SK-N-SH treated with all-trans-retinoic acid at 6 μM for 48 hours (cell line): ENCODE results near the gene COBL.

Source experiments
- ATAC-seq: fragments of 200-7000 bp; cut with Tn5 transposase; 3 replicates; pipeline ENCODE4 v1.9.1; 2020; ENCODE audit warnings: mild to moderate bottlenecking, moderate library complexity
- ARNTL ChIP-seq: fragments of 450-650 bp; formaldehyde crosslinking; IDR thresholded peaks from 2 replicates; pipeline ENCODE4 v1.5.0; 2020; ENCODE audit warnings: low read depth, mild to moderate bottlenecking, moderate library complexity, borderline replicate concordance
- CSDC2 ChIP-seq: fragments of 250-450 bp; sonication (Bioruptor Pico); IDR thresholded peaks from 2 replicates; pipeline ENCODE4 v1.5.0; 2020; ENCODE audit warnings: mild to moderate bottlenecking, moderate library complexity
- ESRRG ChIP-seq: fragments of 250-450 bp; sonication (Bioruptor Pico); IDR thresholded peaks from 2 replicates; pipeline ENCODE4 v1.6.1; 2021; ENCODE audit warnings: mild to moderate bottlenecking
- GLIS3 ChIP-seq: fragments of 250-450 bp; sonication (Bioruptor Pico); IDR thresholded peaks from 2 replicates; pipeline ENCODE4 v1.5.0; 2020; ENCODE audit warnings: mild to moderate bottlenecking, moderate library complexity
- ISL1 ChIP-seq: fragments of 250-450 bp; sonication (Bioruptor Pico); IDR thresholded peaks from 2 replicates; pipeline ENCODE4 v2.1.2; 2022; ENCODE audit warnings: mild to moderate bottlenecking, moderate library complexity
- PATZ1 ChIP-seq: fragments of 250-450 bp; sonication (Bioruptor Pico); IDR thresholded peaks from 2 replicates; pipeline ENCODE4 v1.8.0; 2020; ENCODE audit warnings: mild to moderate bottlenecking, moderate library complexity, borderline replicate concordance
- PPARA ChIP-seq: fragments of 250-450 bp; sonication (Bioruptor Pico); IDR thresholded peaks from 2 replicates; pipeline ENCODE4 v1.5.0; 2020; ENCODE audit warnings: mild to moderate bottlenecking, borderline replicate concordance
- RARB ChIP-seq: fragments of 250-450 bp; sonication (Bioruptor Pico); IDR thresholded peaks from 2 replicates; pipeline ENCODE4 v1.8.0; 2021; ENCODE audit warnings: mild to moderate bottlenecking, moderate library complexity
- SNAI2 ChIP-seq: fragments of 250-450 bp; sonication (Bioruptor Pico); IDR thresholded peaks from 2 replicates; pipeline ENCODE4 v1.5.0; 2020; ENCODE audit warnings: mild to moderate bottlenecking, moderate library complexity
- TCF4 ChIP-seq: fragments of 250-450 bp; sonication (Bioruptor Pico); IDR thresholded peaks from 2 replicates; pipeline ENCODE4 v1.8.0; 2021; ENCODE audit warnings: mild to moderate bottlenecking, moderate library complexity, borderline replicate concordance
- TOX ChIP-seq: fragments of 250-450 bp; sonication (Bioruptor Pico); IDR thresholded peaks from 2 replicates; pipeline ENCODE4 v1.8.0; 2021; ENCODE audit warnings: mild to moderate bottlenecking, moderate library complexity, borderline replicate concordance
- ZC3H10 ChIP-seq: fragments of 250-450 bp; sonication (Bioruptor Pico); IDR thresholded peaks from 2 replicates; pipeline ENCODE4 v1.5.1; 2021; ENCODE audit warnings: mild to moderate bottlenecking, moderate library complexity
- ZFP3 ChIP-seq: fragments of 250-450 bp; sonication (Bioruptor Pico); IDR thresholded peaks from 2 replicates; pipeline ENCODE4 v1.5.0; 2020; ENCODE audit warnings: mild to moderate bottlenecking, moderate library complexity
- ZFP30 ChIP-seq: fragments of 450-650 bp; formaldehyde crosslinking; IDR thresholded peaks from 2 replicates; pipeline ENCODE4 v1.5.0; 2022; ENCODE audit warnings: mild to moderate bottlenecking, moderate library complexity
- ZNF565 ChIP-seq: fragments of 450-650 bp; formaldehyde crosslinking; conservative IDR thresholded peaks from 2 replicates; pipeline ENCODE4 v1.5.0; 2020; ENCODE audit warnings: low read depth, mild to moderate bottlenecking, moderate library complexity
- ZNF70 ChIP-seq: fragments of 450-650 bp; formaldehyde crosslinking; IDR thresholded peaks from 2 replicates; pipeline ENCODE4 v1.5.0; 2020; ENCODE audit warnings: mild to moderate bottlenecking, moderate library complexity
- ZNF8 ChIP-seq: fragments of 450-650 bp; formaldehyde crosslinking; IDR thresholded peaks from 2 replicates; pipeline ENCODE4 v1.5.0; 2020; ENCODE audit warnings: mild to moderate bottlenecking, moderate library complexity
- TF ChIP-seq, protein P1 (sequence below): fragments of 250-450 bp; sonication (Bioruptor Pico); IDR thresholded peaks from 2 replicates; pipeline ENCODE4 v1.5.1; 2020; ENCODE audit warnings: low read depth, mild to moderate bottlenecking, moderate library complexity
- TF ChIP-seq, protein P2 (sequence below): fragments of 250-450 bp; sonication (Bioruptor Pico); IDR thresholded peaks from 2 replicates; pipeline ENCODE4 v1.5.1; 2021; ENCODE audit warnings: mild to moderate bottlenecking, moderate library complexity
- TF ChIP-seq, protein P3 (sequence below): fragments of 250-450 bp; sonication (Bioruptor Pico); IDR thresholded peaks from 2 replicates; pipeline ENCODE4 v1.8.0; 2021; ENCODE audit warnings: low read depth, mild to moderate bottlenecking, moderate library complexity, borderline replicate concordance

Gene COBL

GRCh38 chr7:51308696-51309095 lies 7.9 kb downstream of the COBL start (continued):
- no peak for TF ChIP-seq SNAI2 (CRISPR knock-in tag)
- TF ChIP-seq, all 23 proteins: peak for 0

GRCh38 chr7:51308265-51308664 lies 8.3 kb downstream of the COBL start:
- ATAC-seq, result no peak
- TF ChIP-seq ZNF8 (no peak), ZFP30 (CRISPR knock-in tag) (no peak), ZC3H10 (no peak), GLIS3 (CRISPR knock-in tag) (no peak), CSDC2 (no peak)
- TF ChIP-seq, protein P1, sequence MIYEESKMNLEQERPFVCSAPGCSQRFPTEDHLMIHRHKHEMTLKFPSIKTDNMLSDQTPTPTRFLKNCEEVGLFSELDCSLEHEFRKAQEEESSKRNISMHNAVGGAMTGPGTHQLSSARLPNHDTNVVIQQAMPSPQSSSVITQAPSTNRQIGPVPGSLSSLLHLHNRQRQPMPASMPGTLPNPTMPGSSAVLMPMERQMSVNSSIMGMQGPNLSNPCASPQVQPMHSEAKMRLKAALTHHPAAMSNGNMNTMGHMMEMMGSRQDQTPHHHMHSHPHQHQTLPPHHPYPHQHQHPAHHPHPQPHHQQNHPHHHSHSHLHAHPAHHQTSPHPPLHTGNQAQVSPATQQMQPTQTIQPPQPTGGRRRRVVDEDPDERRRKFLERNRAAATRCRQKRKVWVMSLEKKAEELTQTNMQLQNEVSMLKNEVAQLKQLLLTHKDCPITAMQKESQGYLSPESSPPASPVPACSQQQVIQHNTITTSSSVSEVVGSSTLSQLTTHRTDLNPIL, result no peak
- TF ChIP-seq, protein P2, sequence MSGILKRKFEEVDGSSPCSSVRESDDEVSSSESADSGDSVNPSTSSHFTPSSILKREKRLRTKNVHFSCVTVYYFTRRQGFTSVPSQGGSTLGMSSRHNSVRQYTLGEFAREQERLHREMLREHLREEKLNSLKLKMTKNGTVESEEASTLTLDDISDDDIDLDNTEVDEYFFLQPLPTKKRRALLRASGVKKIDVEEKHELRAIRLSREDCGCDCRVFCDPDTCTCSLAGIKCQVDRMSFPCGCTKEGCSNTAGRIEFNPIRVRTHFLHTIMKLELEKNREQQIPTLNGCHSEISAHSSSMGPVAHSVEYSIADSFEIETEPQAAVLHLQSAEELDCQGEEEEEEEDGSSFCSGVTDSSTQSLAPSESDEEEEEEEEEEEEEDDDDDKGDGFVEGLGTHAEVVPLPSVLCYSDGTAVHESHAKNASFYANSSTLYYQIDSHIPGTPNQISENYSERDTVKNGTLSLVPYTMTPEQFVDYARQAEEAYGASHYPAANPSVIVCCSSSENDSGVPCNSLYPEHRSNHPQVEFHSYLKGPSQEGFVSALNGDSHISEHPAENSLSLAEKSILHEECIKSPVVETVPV (CRISPR knock-in tag), result no peak

DNA sequence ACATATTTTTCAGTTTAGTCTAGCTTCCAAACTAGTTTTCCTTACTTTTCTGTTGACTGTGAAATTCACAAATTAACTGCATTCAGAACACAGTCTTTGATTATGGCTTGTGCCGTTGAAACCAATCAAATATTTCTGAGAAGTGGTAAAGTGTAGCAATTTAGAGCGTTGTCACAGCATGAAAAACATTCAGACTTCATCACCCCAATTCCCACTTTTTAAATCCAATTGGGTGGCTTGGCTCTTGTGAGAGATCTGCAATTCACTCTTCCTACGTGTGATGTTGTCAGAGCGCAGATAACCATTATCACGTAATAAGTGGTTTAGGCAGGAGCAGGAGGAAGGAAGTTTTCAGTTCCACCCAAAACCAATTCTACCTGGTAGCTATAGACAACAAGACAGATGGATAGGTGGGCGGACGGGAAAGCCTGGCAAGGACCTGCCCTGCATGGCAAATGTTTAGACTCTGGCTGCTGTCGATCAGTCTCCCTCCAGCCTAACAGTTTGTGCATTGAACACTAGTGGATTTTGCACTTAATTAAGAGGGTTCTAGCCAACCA lies 8.9 kb downstream of the COBL start:
- ATAC-seq, result no peak
- TF ChIP-seq ISL1 (CRISPR knock-in tag), result no peak
- no peak for TF ChIP-seq ZNF8
- TF ChIP-seq PPARA (CRISPR knock-in tag), result no peak
- TF ChIP-seq ZC3H10, result no peak
- no peak for TF ChIP-seq CSDC2
- TF ChIP-seq SNAI2 (CRISPR knock-in tag), result no peak
- no peak for TF ChIP-seq TCF4 (CRISPR knock-in tag)

DNA sequence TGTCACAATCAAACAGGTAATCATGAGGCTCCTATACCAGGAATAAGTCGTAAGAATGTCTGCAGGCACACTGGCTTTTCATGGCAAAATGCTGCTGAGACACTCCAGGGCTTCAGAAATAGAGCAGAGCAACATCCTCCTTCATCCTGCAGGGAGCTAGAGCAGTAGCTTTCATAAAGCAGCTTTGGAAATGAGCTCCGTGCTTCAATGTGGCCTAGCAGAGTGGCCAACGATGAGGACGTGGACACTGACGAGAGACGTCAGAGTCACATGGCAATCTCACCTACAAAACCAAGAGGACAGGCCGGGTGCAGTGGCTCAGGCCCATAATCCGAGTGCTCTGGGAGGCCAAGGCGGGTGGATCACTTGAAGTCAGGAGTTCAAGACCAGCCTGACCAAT lies 9.8 kb downstream of the COBL start:
- TF ChIP-seq ZC3H10, result no peak
- no peak for TF ChIP-seq RARB (CRISPR knock-in tag)
- no peak for TF ChIP-seq ESRRG
- TF ChIP-seq ZNF565 (CRISPR knock-in tag), result no peak
- no peak for TF ChIP-seq PATZ1
- TF ChIP-seq ZFP30 (CRISPR knock-in tag), result no peak
- TF ChIP-seq CSDC2, result no peak
- no peak for TF ChIP-seq TCF4 (CRISPR knock-in tag)
- no peak for TF ChIP-seq SNAI2 (CRISPR knock-in tag)
- ATAC-seq, result no peak

DNA sequence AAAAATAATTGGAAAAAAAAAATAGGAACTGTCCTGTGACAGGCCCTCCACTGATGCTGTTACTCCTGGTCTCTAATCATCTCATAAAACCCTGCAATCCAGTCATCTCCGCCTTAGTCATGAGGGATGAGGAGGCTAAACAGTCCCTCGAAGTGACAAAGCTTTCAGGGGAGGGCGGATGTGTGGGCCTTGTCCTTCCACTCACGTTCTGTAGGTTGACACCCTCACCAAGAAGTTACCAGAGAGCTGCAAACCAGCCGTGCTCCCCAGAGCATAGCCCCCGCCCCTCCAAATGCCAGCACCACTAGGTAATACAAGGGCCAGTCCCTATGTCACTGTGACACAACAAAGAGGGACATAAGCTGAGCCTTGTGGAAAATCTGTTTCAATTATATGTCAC lies 11.9 kb downstream of the COBL start:
- TF ChIP-seq SNAI2 (CRISPR knock-in tag) (no peak), ZNF70 (no peak)
- no peak for ATAC-seq

- TF ChIP-seq TCF4 (CRISPR knock-in tag) (no peak), ZNF8 (no peak), CSDC2 (no peak), ZFP3 (CRISPR knock-in tag) (no peak), ZFP30 (CRISPR knock-in tag) (no peak), ZNF70 (no peak), GLIS3 (CRISPR knock-in tag) (no peak), PPARA (CRISPR knock-in tag) (no peak), TOX (no peak), ISL1 (CRISPR knock-in tag) (no peak), SNAI2 (CRISPR knock-in tag) (no peak), PATZ1 (no peak), ARNTL (CRISPR knock-in tag) (no peak), RARB (CRISPR knock-in tag) (no peak), ESRRG (no peak)
- TF ChIP-seq, protein P3, sequence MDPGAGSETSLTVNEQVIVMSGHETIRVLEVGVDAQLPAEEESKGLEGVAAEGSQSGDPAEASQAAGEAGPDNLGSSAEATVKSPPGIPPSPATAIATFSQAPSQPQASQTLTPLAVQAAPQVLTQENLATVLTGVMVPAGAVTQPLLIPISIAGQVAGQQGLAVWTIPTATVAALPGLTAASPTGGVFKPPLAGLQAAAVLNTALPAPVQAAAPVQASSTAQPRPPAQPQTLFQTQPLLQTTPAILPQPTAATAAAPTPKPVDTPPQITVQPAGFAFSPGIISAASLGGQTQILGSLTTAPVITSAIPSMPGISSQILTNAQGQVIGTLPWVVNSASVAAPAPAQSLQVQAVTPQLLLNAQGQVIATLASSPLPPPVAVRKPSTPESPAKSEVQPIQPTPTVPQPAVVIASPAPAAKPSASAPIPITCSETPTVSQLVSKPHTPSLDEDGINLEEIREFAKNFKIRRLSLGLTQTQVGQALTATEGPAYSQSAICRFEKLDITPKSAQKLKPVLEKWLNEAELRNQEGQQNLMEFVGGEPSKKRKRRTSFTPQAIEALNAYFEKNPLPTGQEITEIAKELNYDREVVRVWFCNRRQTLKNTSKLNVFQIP (CRISPR knock-in tag), result no peak
- ATAC-seq, result no peak
These were observed 13.5 kb downstream of the COBL start for GRCh38 chr7:51303142-51303525.
